Lower leg skin (tissue), 3 donors: ENCODE data around the gene N4BP3.

ENCODE experiments used
- POLR2A ChIP-seq, 2 donors: fragments of 450-650 bp; IDR thresholded peaks; one replicate each; pipeline ENCODE4 v1.6.1; 2016 to 2017; ENCODE audit warnings: antibody characterized with exemption in 2 of 2, mild to moderate bottlenecking in 1 of 2, moderate library complexity in 1 of 2
- TF ChIP-seq, protein P1 (sequence below), 3 donors: fragments of 450-650 bp; IDR thresholded peaks; one replicate each; pipeline ENCODE4 v1.5.1; 2016; ENCODE audit warnings: antibody characterized with exemption in 3 of 3, mild to moderate bottlenecking in 3 of 3, moderate library complexity in 2 of 3

DNA sequence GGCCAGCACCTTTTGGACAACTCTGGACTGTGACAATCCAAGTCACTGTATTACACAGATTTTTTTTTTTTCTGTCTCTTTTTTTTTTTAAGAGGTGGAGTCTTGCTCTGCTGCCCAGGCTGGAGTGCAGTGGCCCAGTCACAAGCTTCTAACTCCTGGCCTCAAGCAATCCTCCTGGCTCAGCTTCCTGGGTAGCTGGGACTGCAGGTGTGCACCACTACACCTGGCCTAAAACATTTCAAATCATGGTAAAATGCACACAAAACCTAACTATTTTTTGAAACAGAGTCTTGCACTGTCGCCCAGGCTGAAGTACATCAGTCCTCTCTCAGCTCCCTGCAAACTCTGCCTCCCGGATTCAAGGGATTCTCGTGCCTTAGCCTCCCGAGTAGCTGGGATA lies 7.2 kb upstream of the N4BP3 start:
- no peak for TF ChIP-seq POLR2A (IDR thresholded peaks at IDR 0.05)
- TF ChIP-seq, protein P1, sequence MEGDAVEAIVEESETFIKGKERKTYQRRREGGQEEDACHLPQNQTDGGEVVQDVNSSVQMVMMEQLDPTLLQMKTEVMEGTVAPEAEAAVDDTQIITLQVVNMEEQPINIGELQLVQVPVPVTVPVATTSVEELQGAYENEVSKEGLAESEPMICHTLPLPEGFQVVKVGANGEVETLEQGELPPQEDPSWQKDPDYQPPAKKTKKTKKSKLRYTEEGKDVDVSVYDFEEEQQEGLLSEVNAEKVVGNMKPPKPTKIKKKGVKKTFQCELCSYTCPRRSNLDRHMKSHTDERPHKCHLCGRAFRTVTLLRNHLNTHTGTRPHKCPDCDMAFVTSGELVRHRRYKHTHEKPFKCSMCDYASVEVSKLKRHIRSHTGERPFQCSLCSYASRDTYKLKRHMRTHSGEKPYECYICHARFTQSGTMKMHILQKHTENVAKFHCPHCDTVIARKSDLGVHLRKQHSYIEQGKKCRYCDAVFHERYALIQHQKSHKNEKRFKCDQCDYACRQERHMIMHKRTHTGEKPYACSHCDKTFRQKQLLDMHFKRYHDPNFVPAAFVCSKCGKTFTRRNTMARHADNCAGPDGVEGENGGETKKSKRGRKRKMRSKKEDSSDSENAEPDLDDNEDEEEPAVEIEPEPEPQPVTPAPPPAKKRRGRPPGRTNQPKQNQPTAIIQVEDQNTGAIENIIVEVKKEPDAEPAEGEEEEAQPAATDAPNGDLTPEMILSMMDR (IDR thresholded peaks at IDR 0.05): no peak
